Measurements from ENCODE around the gene SLC44A5. TPM values are rescaled to one million over a fixed set of nuclear protein-coding genes. Genes with fewer than 3 reads are reported as not detected.

SLC44A5 gene
- total RNA-seq, 1 donor from 2014 or later = 0.69 TPM

DNA sequence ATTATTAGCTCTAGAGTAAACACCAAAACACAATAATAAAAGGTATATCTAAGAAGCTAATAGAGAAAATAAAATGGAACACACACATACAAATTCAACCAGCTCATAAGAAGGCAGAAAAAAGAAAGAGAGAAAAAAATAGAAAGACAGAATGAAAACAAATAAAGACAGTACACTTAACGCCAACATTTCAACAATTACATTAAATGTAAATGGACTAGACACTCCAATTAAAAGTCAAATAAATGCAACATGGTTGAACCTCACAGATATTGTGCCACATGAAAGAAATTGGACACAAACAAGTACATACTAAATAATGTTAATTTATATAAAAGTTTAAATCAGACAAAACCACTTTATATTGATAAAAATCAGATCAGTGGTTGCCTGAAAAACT lies 56.0 kb downstream of the SLC44A5 start:
- Mint-ChIP-seq H3K9me3 (peaks cover 2% of the 10 kb centered on the region), H3K27ac (no peak overlapping the region), H3K36me3 (ENCODE audit: low read depth) (no peaks in the 10 kb centered on the region), H3K4me1 (no peaks in the 10 kb centered on the region), H3K27me3 (no peaks in the 10 kb centered on the region), H3K4me3 (no peak overlapping the region)
- ATAC-seq (ENCODE audit: low read depth) = no peak
- DNase-seq = no peak
- CTCF ChIA-PET = no interaction called here
- TF ChIP-seq, protein P1, sequence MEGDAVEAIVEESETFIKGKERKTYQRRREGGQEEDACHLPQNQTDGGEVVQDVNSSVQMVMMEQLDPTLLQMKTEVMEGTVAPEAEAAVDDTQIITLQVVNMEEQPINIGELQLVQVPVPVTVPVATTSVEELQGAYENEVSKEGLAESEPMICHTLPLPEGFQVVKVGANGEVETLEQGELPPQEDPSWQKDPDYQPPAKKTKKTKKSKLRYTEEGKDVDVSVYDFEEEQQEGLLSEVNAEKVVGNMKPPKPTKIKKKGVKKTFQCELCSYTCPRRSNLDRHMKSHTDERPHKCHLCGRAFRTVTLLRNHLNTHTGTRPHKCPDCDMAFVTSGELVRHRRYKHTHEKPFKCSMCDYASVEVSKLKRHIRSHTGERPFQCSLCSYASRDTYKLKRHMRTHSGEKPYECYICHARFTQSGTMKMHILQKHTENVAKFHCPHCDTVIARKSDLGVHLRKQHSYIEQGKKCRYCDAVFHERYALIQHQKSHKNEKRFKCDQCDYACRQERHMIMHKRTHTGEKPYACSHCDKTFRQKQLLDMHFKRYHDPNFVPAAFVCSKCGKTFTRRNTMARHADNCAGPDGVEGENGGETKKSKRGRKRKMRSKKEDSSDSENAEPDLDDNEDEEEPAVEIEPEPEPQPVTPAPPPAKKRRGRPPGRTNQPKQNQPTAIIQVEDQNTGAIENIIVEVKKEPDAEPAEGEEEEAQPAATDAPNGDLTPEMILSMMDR (IDR thresholded peaks at IDR 0.05) = no peak
- POLR2A ChIA-PET = no interaction called here
- intact Hi-C loops (cut with micrococcal nuclease) = no loop called here

DNA sequence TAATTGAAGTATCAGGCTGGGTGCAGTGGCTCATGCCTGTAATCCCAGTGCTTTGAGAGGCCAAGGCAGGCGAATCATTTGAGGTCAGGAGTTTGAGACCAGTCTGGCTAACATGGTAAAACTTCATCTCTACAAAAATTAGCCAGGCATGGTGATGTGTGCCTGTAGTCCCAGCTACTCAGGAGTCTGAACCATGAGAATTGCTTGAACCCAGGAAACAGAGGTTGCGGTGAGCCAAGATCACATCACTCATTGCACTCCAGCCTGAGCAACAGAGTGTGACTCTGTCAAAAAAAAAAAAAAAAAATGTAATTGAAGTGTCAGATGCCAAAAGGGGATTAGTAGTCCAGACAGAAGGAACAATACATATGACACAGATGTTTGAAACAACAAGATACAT lies 56.7 kb downstream of the SLC44A5 start:
- H3K36me3 Mint-ChIP-seq (ENCODE audit: low read depth) = no peaks in the 10 kb centered on the region
- H3K27me3 Mint-ChIP-seq = no peaks in the 10 kb centered on the region
- H3K9me3 Mint-ChIP-seq = peaks cover 2% of the 10 kb centered on the region
- H3K4me1 Mint-ChIP-seq = no peaks in the 10 kb centered on the region
- DNase-seq = no peak
- ATAC-seq (ENCODE audit: low read depth) = no peak
- H3K4me3 Mint-ChIP-seq = no peak overlapping the region
- intact Hi-C loops (cut with micrococcal nuclease) = no loop called here
- H3K27ac Mint-ChIP-seq = no peak overlapping the region
- ChIA-PET CTCF (no interaction called here), POLR2A (no interaction called here)
- TF ChIP-seq, protein P1 (IDR thresholded peaks at IDR 0.05) = no peak

DNA sequence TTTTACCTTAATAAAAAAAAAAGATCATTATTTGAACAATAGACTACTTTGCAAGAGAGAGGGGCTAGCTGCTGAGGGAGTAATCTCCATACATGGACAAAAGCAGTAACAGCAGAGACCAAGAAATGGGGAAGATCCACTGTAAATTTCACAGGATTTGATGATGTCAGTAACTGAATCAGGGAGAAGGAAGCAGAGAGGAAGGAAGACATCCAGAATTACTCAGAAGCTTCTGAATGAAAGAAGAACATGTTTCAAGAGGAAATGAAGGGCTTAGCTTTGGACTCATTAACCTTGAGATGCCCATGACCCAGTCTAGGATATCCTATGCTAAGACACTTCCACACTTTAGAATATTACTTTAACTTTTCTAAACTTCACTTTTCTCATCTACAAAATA lies 60.4 kb downstream of the SLC44A5 start:
- H3K36me3 Mint-ChIP-seq (ENCODE audit: low read depth) = no peaks in the 10 kb centered on the region

DNA sequence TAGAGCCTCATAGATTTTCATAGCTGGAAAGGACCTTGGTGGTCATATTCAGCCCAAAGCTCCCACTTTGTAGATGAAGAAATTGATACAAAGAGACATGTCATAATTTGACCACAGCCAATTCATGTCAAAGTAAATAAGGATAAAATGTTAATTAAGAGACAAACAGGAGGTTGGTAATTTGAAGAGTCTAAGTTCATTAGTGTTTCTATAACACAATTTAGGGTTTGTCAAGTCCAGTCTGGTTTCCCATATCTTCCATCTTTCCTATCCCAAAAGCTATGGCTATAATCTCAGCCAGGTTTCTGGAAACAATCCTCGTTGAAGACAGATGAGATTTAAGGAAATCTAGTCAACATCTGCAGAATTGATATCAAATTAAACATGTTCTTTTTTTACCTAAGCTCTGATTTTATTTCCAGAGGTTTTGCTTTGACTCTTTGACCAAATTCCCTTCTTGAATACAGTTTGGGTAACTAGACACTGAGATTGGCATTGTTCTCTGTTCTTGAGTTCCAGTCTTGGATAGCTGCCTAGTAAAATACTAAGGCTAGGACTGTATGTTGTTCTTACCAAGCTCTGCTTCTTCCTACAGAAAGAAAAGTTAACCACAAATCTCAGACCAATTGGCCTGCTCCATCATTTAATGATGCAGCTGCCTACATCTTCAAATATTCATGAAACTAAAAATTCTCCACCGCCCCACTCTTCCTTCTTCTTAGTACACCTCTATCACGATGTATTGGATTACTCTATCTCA lies 62.0 kb downstream of the SLC44A5 start:
- ChIA-PET POLR2A (no interaction called here), CTCF (no interaction called here)
- no peak overlapping the region for H3K4me3 Mint-ChIP-seq
- intact Hi-C loops (cut with micrococcal nuclease) = no loop called here
- H3K9me3 Mint-ChIP-seq = peaks cover 2% of the 10 kb centered on the region
- H3K36me3 Mint-ChIP-seq (ENCODE audit: low read depth) = no peaks in the 10 kb centered on the region
- H3K27ac Mint-ChIP-seq = no peak overlapping the region
- TF ChIP-seq, protein P1 (IDR thresholded peaks at IDR 0.05) = no peak
- ATAC-seq (ENCODE audit: low read depth) (no peak), DNase-seq (no peak)
- H3K27me3 Mint-ChIP-seq = peaks cover 3% of the 10 kb centered on the region
- no peaks in the 10 kb centered on the region for H3K4me1 Mint-ChIP-seq

More for the DNA sequence above, 60.4 kb downstream of the SLC44A5 start:
- TF ChIP-seq, protein P1 (IDR thresholded peaks at IDR 0.05) = no peak
- H3K4me1 Mint-ChIP-seq = no peaks in the 10 kb centered on the region
- DNase-seq = no peak
- H3K9me3 Mint-ChIP-seq = peaks cover 2% of the 10 kb centered on the region
- peaks cover 3% of the 10 kb centered on the region for H3K27me3 Mint-ChIP-seq
- CTCF ChIA-PET = no interaction called here
- no peak overlapping the region for H3K4me3 Mint-ChIP-seq
- ATAC-seq (ENCODE audit: low read depth) = no peak
- intact Hi-C loops (cut with micrococcal nuclease) = no loop called here
- POLR2A ChIA-PET = no interaction called here
- no peak overlapping the region for H3K27ac Mint-ChIP-seq

DNA sequence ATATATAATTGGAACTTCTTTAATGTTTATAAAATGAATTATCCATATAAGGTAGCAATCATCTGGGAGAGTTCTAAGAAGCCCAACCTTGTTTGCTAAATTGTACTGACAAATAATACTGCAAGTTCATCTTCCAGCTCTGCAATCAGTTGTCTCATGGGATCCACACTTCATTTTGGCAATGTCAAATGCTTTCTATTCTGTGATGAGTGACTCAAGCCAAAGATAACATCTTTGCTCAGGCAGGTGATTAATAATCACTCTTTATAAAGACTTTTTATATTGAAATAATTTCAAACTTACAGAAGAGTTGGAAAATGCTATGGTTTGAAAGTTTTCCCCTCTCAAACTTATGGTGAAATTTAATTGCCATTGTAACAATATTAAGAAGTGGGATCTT lies 67.2 kb downstream of the SLC44A5 start:
- no peaks in the 10 kb centered on the region for H3K36me3 Mint-ChIP-seq (ENCODE audit: low read depth)
- H3K4me1 Mint-ChIP-seq = no peaks in the 10 kb centered on the region
- DNase-seq = no peak
- POLR2A ChIA-PET = no interaction called here
- CTCF ChIA-PET = no interaction called here
- no peak overlapping the region for H3K4me3 Mint-ChIP-seq
- ATAC-seq (ENCODE audit: low read depth) = no peak
- intact Hi-C loops (cut with micrococcal nuclease) = no loop called here
- TF ChIP-seq, protein P1 (IDR thresholded peaks at IDR 0.05) = no peak
- no peak overlapping the region for H3K27ac Mint-ChIP-seq
- H3K9me3 Mint-ChIP-seq = peaks cover 2% of the 10 kb centered on the region
- H3K27me3 Mint-ChIP-seq = peaks cover 3% of the 10 kb centered on the region

Measured in activated B cell treated with CpG ODN at 0.5 μM for 24 hours (primary cell).